KOPT-K1 (cell line): ENCODE data around the gene JCAD.

Source experiments
- H3K27ac ChIP-seq: fragments of 200-600 bp; sonication (generic); 2 replicates; pipeline ENCODE4 v1.5.1; 2016; ENCODE audit warnings: antibody characterized with exemption, mild to moderate bottlenecking, low read depth, low read length; ENCODE audit not compliant: poor library complexity, severe bottlenecking
- H3K36me3 ChIP-seq: fragments of 200-600 bp; sonication (generic); 2 replicates; pipeline ENCODE4 v1.5.1; 2017; ENCODE audit warnings: antibody characterized with exemption, mild to moderate bottlenecking, low read length, moderate library complexity; ENCODE audit not compliant: insufficient read depth
- H3K9me3 ChIP-seq: fragments of 200-600 bp; sonication (generic); 2 replicates; pipeline ENCODE4 v1.5.1; 2017; ENCODE audit warnings: antibody characterized with exemption, low read length, mild to moderate bottlenecking; ENCODE audit not compliant: insufficient read depth, poor library complexity, severe bottlenecking

JCAD gene

GRCh38 chr10:29976134-29976533 is 83.3 kb downstream of the JCAD start:
- peaks cover 4% of the 10 kb centered on the region for H3K9me3 ChIP-seq
- no peaks in the 10 kb centered on the region for H3K36me3 ChIP-seq
- no peak overlapping the region for H3K27ac ChIP-seq

GRCh38 chr10:29974773-29975172 is 84.6 kb downstream of the JCAD start:
- Histone ChIP-seq H3K36me3 (no peaks in the 10 kb centered on the region), H3K27ac (no peak overlapping the region), H3K9me3 (peaks cover 4% of the 10 kb centered on the region)

- peaks cover 4% of the 10 kb centered on the region for H3K9me3 ChIP-seq
- no peaks in the 10 kb centered on the region for H3K36me3 ChIP-seq
- no peak overlapping the region for H3K27ac ChIP-seq
Measured at GRCh38 chr10:29973921-29974320, 85.5 kb downstream of the JCAD start.

- Histone ChIP-seq H3K9me3 (peaks cover 4% of the 10 kb centered on the region), H3K27ac (no peak overlapping the region), H3K36me3 (no peaks in the 10 kb centered on the region)
Measured at GRCh38 chr10:29970576-29970975, 88.8 kb downstream of the JCAD start.

GRCh38 chr10:29970012-29970396 is 89.4 kb downstream of the JCAD start:
- Histone ChIP-seq H3K27ac (no peak overlapping the region), H3K9me3 (peaks cover 1% of the 10 kb centered on the region), H3K36me3 (no peaks in the 10 kb centered on the region)

GRCh38 chr10:29969255-29970011 is 90.0 kb downstream of the JCAD start:
- Histone ChIP-seq H3K36me3 (no peaks in the 10 kb centered on the region), H3K27ac (no peak overlapping the region), H3K9me3 (no peaks in the 10 kb centered on the region)

- no peaks in the 10 kb centered on the region for H3K9me3 ChIP-seq
- no peaks in the 10 kb centered on the region for H3K36me3 ChIP-seq
Measured at GRCh38 chr10:29968585-29968984, 90.8 kb downstream of the JCAD start.

GRCh38 chr10:29966269-29966668 is 93.1 kb downstream of the JCAD start:
- Histone ChIP-seq H3K36me3 (no peaks in the 10 kb centered on the region), H3K27ac (no peak overlapping the region), H3K9me3 (no peaks in the 10 kb centered on the region)

More at GRCh38 chr10:29968585-29968984, 90.8 kb downstream of the JCAD start:
- no peak overlapping the region for H3K27ac ChIP-seq
